Peyer's patch (tissue), 4 donors: ENCODE data around the gene GMFB. TPM values are rescaled to one million over a fixed set of nuclear protein-coding genes. Genes with fewer than 3 reads are reported as not detected.

Experiments
- DNase-seq, 3 donors: peaks; one replicate each; pipeline ENCODE4 v3.0.0-alpha.2; 2017 to 2019
- H3K27ac ChIP-seq, 4 donors: fragments of 200-600 bp; sonication (generic); one replicate each; pipeline ENCODE4 v1.5.1; 2016 to 2019
- H3K27me3 ChIP-seq, 2 donors: fragments of 200-600 bp; sonication (generic); one replicate each; pipeline ENCODE4 v1.5.1; 2019
- H3K36me3 ChIP-seq, 3 donors: fragments of 200-600 bp; sonication (generic); one replicate each; pipeline ENCODE4 v1.5.1; 2016 to 2019
- H3K4me1 ChIP-seq, 4 donors: fragments of 200-600 bp; sonication (generic); one replicate each; pipeline ENCODE4 v1.5.1; 2016 to 2019
- H3K4me3 ChIP-seq, 4 donors: fragments of 200-600 bp; sonication (generic); 1 replicate in 3 of 4; 2 replicates in 1 of 4; pipeline ENCODE4 v1.5.1; 2016 to 2019; ENCODE audit warnings: mild to moderate bottlenecking in 1 of 4
- H3K9me3 ChIP-seq, 4 donors: fragments of 200-600 bp; sonication (generic); one replicate each; pipeline ENCODE4 v1.5.1; 2016 to 2019; ENCODE audit warnings: mild to moderate bottlenecking in 1 of 4
- CTCF ChIP-seq, 6 experiments: fragments of 450-650 bp in 4 of 6; fragments of 200-600 bp in 2 of 6; sonication (generic) in 1 of 6; IDR thresholded peaks; one replicate each; pipeline ENCODE4 v1.5.1; 2017 to 2019; ENCODE audit warnings: antibody characterized with exemption in 6 of 6, mild to moderate bottlenecking in 3 of 6, moderate library complexity in 1 of 6
- POLR2A ChIP-seq, 2 donors: fragments of 450-650 bp; IDR thresholded peaks; one replicate each; pipeline ENCODE4 v1.5.1; 2017; ENCODE audit warnings: antibody characterized with exemption in 2 of 2, mild to moderate bottlenecking in 2 of 2, moderate library complexity in 2 of 2
- total RNA-seq, 4 donors: library from RNA; depleted of rRNA; stranded (reverse); fragments of >200 nt; gene quantifications; one replicate each; pipeline ENCODE4 v1.1.0, GENCODE V29; 2016

Gene GMFB
- total RNA-seq, 4 donors from 2014 or later = 35.5 to 60.9 (median 41.3) TPM

- H3K36me3 ChIP-seq = no peaks in the 10 kb centered on the region
- H3K27ac ChIP-seq = no peak overlapping the region
- peaks cover 0 to under 1% (median 0%) of the 10 kb centered on the region in 4 donors for H3K4me1 ChIP-seq
- TF ChIP-seq CTCF (IDR thresholded peaks at IDR 0.05) (no peak), POLR2A (IDR thresholded peaks at IDR 0.05) (no peak)
- H3K9me3 ChIP-seq = no peaks in the 10 kb centered on the region
- H3K4me3 ChIP-seq = no peak overlapping the region
- DNase-seq = no peak
- no peaks in the 10 kb centered on the region for H3K27me3 ChIP-seq
These were observed 36.8 kb downstream of the GMFB start for GRCh38 chr14:54451961-54452360.

DNA sequence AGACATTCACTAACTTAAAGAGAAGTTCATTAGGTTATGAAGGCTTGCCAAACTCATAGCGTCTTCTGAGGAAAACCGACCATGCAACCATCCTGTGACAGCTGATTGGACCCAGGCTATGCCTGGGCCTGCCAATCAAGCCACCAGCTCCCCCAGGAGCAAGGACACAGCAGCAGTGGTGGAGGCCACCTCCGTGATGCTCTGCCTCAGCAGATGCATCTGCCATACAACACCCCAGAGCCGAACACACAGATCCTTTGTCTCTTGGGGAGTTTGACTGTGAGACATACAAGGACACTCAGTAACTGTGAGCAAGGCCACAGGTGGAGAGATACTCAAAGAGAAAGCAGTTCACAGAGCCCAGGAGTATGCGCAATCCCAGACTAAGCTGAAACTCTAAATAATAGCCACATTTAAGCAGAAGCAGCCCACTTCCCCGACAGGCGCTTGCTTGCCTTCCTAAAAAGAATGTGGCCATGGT lies 37.6 kb downstream of the GMFB start:
- peaks cover 0 to 7% (median 3%) of the 10 kb centered on the region in 4 donors for H3K4me1 ChIP-seq
- H3K4me3 ChIP-seq = no peak overlapping the region
- no peaks in the 10 kb centered on the region for H3K9me3 ChIP-seq
- no peak for TF ChIP-seq CTCF (IDR thresholded peaks at IDR 0.05)
- no peak for TF ChIP-seq POLR2A (IDR thresholded peaks at IDR 0.05)
- no peaks in the 10 kb centered on the region for H3K36me3 ChIP-seq
- no peaks in the 10 kb centered on the region for H3K27me3 ChIP-seq
- no peak overlapping the region for H3K27ac ChIP-seq
- no peak for DNase-seq

DNA sequence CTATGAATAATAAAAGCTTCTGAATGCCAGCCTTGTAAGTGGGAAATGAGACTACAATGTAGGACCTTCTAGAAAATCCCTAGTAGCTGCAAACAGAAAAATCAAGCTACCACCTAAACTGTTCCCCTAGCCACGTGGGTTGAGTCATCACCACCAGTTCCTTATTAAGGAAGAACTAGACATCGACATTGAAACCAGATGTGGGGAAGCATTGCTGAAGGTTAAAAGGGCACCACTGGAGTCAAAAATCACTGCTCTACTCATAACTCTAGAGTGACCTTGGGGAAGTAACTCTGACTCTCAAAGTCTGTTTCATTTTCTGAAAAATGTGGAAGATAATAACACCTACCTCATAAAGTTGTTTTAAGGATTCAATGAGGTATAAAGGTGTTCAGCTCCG lies 38.2 kb downstream of the GMFB start:
- Histone ChIP-seq H3K4me1 (peaks cover 0 to 10% (median 3%) of the 10 kb centered on the region in 4 donors), H3K27ac (no peak overlapping the region), H3K9me3 (no peaks in the 10 kb centered on the region), H3K27me3 (no peaks in the 10 kb centered on the region), H3K4me3 (no peak overlapping the region), H3K36me3 (no peaks in the 10 kb centered on the region)
- TF ChIP-seq POLR2A (IDR thresholded peaks at IDR 0.05) (no peak), CTCF (IDR thresholded peaks at IDR 0.05) (no peak)
- DNase-seq = no peak

DNA sequence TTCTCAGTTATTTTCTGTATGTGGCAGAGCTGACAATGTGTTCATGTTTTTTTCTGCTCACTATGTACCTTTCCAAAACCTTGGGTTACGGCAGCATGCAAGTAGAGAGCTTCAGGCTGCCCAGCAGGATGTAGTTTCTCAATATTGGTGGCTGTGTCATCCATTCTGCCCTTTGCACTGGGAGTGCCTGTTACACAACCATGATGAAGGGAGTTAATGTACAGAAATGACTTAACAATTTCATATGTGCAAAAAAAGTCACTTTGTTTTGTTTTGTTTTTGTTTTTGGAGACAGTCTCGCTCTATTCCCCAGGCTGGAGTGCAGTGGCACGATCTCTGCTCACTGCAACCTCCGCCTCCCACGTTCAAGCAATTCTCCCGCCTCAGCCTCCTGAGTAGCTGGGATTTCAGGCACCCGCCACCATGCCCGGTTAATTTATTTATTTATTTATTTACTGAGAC lies 41.5 kb downstream of the GMFB start:
- peak overlapping the region in 3 of 4 donors; percentile 71 to 87 (median 83) for H3K27ac ChIP-seq
- H3K4me1 ChIP-seq = peaks cover 0 to 10% (median 3%) of the 10 kb centered on the region in 4 donors
- H3K9me3 ChIP-seq = no peaks in the 10 kb centered on the region
- DNase-seq = peak in 2 of 3 donors; percentile 66 to 88
- H3K4me3 ChIP-seq = peak overlapping the region in 2 of 4 donors; percentile 25 to 37
- TF ChIP-seq POLR2A (IDR thresholded peaks at IDR 0.05) (no peak), CTCF (IDR thresholded peaks at IDR 0.05) (no peak)
- H3K36me3 ChIP-seq = no peaks in the 10 kb centered on the region
- no peaks in the 10 kb centered on the region for H3K27me3 ChIP-seq

- peak overlapping the region in 3 of 4 donors; percentile 71 to 87 (median 83) for H3K27ac ChIP-seq
- no peaks in the 10 kb centered on the region for H3K9me3 ChIP-seq
- peaks cover 0 to 10% (median 3%) of the 10 kb centered on the region in 4 donors for H3K4me1 ChIP-seq
- no peak overlapping the region for H3K4me3 ChIP-seq
- TF ChIP-seq POLR2A (IDR thresholded peaks at IDR 0.05) (no peak), CTCF (IDR thresholded peaks at IDR 0.05) (no peak)
- peak in 2 of 3 donors; percentile 54 to 74 for DNase-seq
- no peaks in the 10 kb centered on the region for H3K36me3 ChIP-seq
- H3K27me3 ChIP-seq = no peaks in the 10 kb centered on the region
These were observed 42.6 kb downstream of the GMFB start for GRCh38 chr14:54446161-54446693.
